ENCODE results near the gene PBX3. TPM values are rescaled to one million over a fixed set of nuclear protein-coding genes. Genes with fewer than 3 reads are reported as not detected.

PBX3 gene
- total RNA-seq, 1 experiment from 2014 or later = 46.0 TPM

DNA sequence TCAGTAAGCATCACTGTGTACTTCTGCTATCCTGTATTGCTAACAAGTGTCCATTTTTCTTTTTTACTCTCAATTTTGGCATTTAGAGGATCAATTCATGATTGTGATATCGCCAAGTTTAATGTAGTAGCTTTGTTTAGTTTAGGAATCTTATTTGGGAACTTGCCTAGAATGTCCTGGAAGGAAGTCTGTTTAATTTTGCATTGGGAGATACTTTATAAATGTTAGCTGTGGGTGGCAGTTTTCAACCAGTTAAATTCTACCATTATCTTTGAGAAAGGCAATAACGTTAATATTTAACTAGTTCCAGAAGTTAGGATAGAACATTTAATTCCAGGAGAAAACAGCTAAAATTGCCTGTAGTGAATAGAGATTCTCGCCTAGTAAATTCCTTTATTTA is 78.6 kb downstream of the PBX3 start:
- H3K4me2 ChIP-seq (ENCODE audit: insufficient read depth, insufficient read length, low read length) = no peak overlapping the region
- H2BK20ac ChIP-seq (ENCODE audit: low read depth, low read length, poor library complexity, severe bottlenecking) = no peak overlapping the region
- TF ChIP-seq, protein P1, sequence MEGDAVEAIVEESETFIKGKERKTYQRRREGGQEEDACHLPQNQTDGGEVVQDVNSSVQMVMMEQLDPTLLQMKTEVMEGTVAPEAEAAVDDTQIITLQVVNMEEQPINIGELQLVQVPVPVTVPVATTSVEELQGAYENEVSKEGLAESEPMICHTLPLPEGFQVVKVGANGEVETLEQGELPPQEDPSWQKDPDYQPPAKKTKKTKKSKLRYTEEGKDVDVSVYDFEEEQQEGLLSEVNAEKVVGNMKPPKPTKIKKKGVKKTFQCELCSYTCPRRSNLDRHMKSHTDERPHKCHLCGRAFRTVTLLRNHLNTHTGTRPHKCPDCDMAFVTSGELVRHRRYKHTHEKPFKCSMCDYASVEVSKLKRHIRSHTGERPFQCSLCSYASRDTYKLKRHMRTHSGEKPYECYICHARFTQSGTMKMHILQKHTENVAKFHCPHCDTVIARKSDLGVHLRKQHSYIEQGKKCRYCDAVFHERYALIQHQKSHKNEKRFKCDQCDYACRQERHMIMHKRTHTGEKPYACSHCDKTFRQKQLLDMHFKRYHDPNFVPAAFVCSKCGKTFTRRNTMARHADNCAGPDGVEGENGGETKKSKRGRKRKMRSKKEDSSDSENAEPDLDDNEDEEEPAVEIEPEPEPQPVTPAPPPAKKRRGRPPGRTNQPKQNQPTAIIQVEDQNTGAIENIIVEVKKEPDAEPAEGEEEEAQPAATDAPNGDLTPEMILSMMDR (conservative IDR thresholded peaks at IDR 0.05) = no peak
- H3K4me3 Mint-ChIP-seq = no peak overlapping the region
- no peaks in the 10 kb centered on the region for H3K9me3 Mint-ChIP-seq
- H3K27ac ChIP-seq (ENCODE audit: insufficient read length, low read depth, low read length) = no peak overlapping the region
- H3K56ac ChIP-seq (ENCODE audit: insufficient read length, low read depth, low read length) = no peak overlapping the region
- H3K9me3 ChIP-seq (ENCODE audit: control insufficient read depth, low read depth, low read length) = no peaks in the 10 kb centered on the region
- no peak for DNase-seq
- no peak overlapping the region for H2BK15ac ChIP-seq (ENCODE audit: low read depth, low read length)
- no peak overlapping the region for H3K4ac ChIP-seq (ENCODE audit: low read depth, low read length)
- H3K14ac ChIP-seq (ENCODE audit: insufficient read depth, low read length) = no peak overlapping the region
- WGBS (ENCODE audit: extremely low coverage, insufficient read length, low lambda C conversion rate) = no CpG with 5 or more reads among the region's 3 CpGs
- no peaks in the 10 kb centered on the region for H3K4me1 Mint-ChIP-seq
- peak overlapping the region in 2 of 3 experiments; percentile 10 to 22; a peak in 2 of 7 replicates for H3K27ac Mint-ChIP-seq
- no peak overlapping the region for H2AFZ ChIP-seq (ENCODE audit: low read length)
- H2BK5ac ChIP-seq (ENCODE audit: insufficient read length, low read length) = no peak overlapping the region
- no peak overlapping the region for H3K23ac ChIP-seq (ENCODE audit: insufficient read length, low read depth, low read length)
- no peaks in the 10 kb centered on the region; the same call in 1 of the 2 replicates for H3K79me2 ChIP-seq (ENCODE audit: insufficient read depth, low read length)
- no peaks in the 10 kb centered on the region for H3K79me1 ChIP-seq (ENCODE audit: insufficient read depth, low read depth, low read length, poor library complexity, severe bottlenecking)
- H3K18ac ChIP-seq (ENCODE audit: insufficient read length, low read depth, low read length) = no peak overlapping the region
- H4K91ac ChIP-seq (ENCODE audit: insufficient read length, low read depth, low read length) = no peak overlapping the region
- H3K27me3 Mint-ChIP-seq (ENCODE audit: low read depth) = no peaks in the 10 kb centered on the region
- no peak overlapping the region for H3T11ph ChIP-seq (ENCODE audit: low read length)
- H2BK12ac ChIP-seq (ENCODE audit: insufficient read length, low read depth, low read length) = no peak overlapping the region
- no peaks in the 10 kb centered on the region for H3K27me3 ChIP-seq (ENCODE audit: insufficient read depth, low read length)
- no peaks in the 10 kb centered on the region for H3K23me2 ChIP-seq (ENCODE audit: insufficient read length, low read depth, low read length, poor library complexity, severe bottlenecking)
- no peaks in the 10 kb centered on the region for H3K4me1 ChIP-seq (ENCODE audit: insufficient read depth, low read length)
- no peak overlapping the region for H2BK120ac ChIP-seq (ENCODE audit: low read depth, low read length, poor library complexity, severe bottlenecking)
- no peak overlapping the region for H3K9ac ChIP-seq (ENCODE audit: extremely low read depth, insufficient read length, low read length)
- H4K8ac ChIP-seq (replicated peaks; ENCODE audit: insufficient read length, low read depth, low read length) = no peak overlapping the region
- no peaks in the 10 kb centered on the region for H4K20me1 ChIP-seq (ENCODE audit: control insufficient read depth, insufficient read depth, insufficient read length)
- H2AK5ac ChIP-seq (ENCODE audit: insufficient read length, low read length) = no peak overlapping the region
- H3K36me3 Mint-ChIP-seq (ENCODE audit: insufficient read depth in 1 of 3, low read depth in 3 of 3) = no peaks in the 10 kb centered on the region
- H4K5ac ChIP-seq (ENCODE audit: insufficient read length, low read depth, low read length) = no peak overlapping the region
